ENCODE data around the gene GSK3A.

DNA sequence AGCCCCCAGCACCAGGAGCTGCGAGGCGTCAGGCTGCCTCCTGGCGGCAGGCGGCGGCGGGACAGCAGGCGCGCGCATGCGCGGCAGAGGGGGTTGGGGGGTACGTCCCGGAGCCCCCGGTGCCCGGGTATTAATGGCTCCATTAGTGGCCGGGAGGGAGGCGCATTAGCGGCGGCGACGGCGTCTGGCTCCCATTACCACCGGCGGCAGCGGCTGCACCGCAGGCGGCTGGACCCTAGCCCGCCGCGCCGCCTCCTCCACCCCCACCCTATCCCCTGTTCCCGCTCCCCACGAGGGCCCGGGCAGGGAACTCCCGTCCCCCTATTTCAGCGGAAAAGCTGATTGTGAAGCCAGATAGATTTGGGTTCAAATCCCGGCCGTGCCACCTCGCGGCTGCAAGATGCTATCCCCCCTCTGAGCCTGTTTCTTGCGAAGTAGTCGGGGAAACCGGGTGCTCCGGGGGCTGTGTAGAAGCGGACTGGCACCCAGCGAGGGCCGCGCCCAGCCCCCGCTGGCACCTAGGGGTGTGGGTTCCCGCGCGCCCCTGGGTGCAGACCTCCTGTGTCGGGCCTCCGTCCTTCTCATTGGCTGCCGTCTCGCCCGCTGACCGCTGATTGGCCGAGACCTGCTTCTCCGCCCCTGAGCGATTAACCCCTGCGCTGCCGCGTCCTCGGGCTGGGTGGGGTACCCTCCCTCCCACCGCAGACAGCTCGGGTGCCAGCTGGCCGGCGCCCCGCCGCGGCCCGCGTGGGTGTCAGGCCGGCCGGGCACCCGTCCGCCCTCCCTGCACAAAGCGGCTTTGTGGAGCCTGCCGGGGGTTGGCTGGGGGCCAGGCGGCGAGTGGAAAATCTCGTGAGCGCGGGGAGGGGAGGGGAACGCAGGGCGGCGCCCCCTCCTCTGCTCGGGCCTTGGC is 37.8 kb upstream of the GSK3A start:
- TF ChIP-seq ZNF274 (IDR thresholded peaks at IDR 0.05; ENCODE audit: low read depth, low read length) (no peak), YY1 (IDR thresholded peaks at IDR 0.05; ENCODE audit: insufficient read depth, insufficient read length) (no peak)
